ENCODE results near the gene ADAMTS17. TPM values are rescaled to one million over a fixed set of nuclear protein-coding genes. Genes with fewer than 3 reads are reported as not detected.

The ADAMTS17 gene
- total RNA-seq, 1 experiment from 2014 or later = 4.2 TPM

- Histone ChIP-seq H3K4me1 (ENCODE audit: control insufficient read depth in 1 of 2, insufficient read depth in 2 of 2, low read length in 2 of 2) (peaks cover 25 to 27% of the 10 kb centered on the region in 2 experiments), H3K27ac (ENCODE audit: low read depth, low read length) (no peak overlapping the region), H3K4me3 (replicated peaks in 1 of 2; ENCODE audit: low read depth in 1 of 2, low read length in 2 of 2) (no peak overlapping the region), H2AFZ (ENCODE audit: low read depth, low read length, poor library complexity, severe bottlenecking) (no peak overlapping the region), H3K4me2 (ENCODE audit: low read length) (no peak overlapping the region), H3K9me3 (ENCODE audit: control insufficient read depth in 1 of 2, insufficient read depth in 1 of 2, low read depth in 1 of 2, low read length in 2 of 2) (no peaks in the 10 kb centered on the region), H3K9ac (ENCODE audit: low read length) (no peak overlapping the region), H3K27me3 (ENCODE audit: insufficient read depth, low read length) (no peaks in the 10 kb centered on the region), H3K36me3 (ENCODE audit: control insufficient read depth in 1 of 2, insufficient read depth in 2 of 2, low read length in 2 of 2) (no peaks in the 10 kb centered on the region), H4K20me1 (ENCODE audit: insufficient read depth) (no peaks in the 10 kb centered on the region), H3K9me2 (ENCODE audit: insufficient read depth) (no peaks in the 10 kb centered on the region), H3K79me2 (ENCODE audit: insufficient read depth, low read length) (no peaks in the 10 kb centered on the region)
- ChIA-PET POLR2A (no interaction called here), CTCF (no interaction called here), RAD21 (ENCODE audit: low non-redundant PET in 1 of 2, low total read pairs in 2 of 2, uncharacterized antibody in 2 of 2, unreplicated experiment in 2 of 2) (no interaction called here)
- ATAC-seq (no peak), DNase-seq (ENCODE audit: low read depth, low spot score) (no peak)
- BruUV-seq (replicated peaks) = no TSS peak
- intact Hi-C loops (cut with micrococcal nuclease) = loop anchor here (5.0 kb wide), 1 partner anchor 296 kb away; no protein-coding TSS in a partner anchor
- TF ChIP-seq YY1 (IDR thresholded peaks at IDR 0.05; ENCODE audit: extremely low read depth, insufficient replicate concordance, low read depth, low read length) (no peak), FOSL1 (IDR thresholded peaks at IDR 0.05; ENCODE audit: low read depth) (no peak)
- TF ChIP-seq, protein P1, sequence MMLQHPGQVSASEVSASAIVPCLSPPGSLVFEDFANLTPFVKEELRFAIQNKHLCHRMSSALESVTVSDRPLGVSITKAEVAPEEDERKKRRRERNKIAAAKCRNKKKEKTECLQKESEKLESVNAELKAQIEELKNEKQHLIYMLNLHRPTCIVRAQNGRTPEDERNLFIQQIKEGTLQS (IDR thresholded peaks at IDR 0.05) = no peak
- TF ChIP-seq, protein P2, sequence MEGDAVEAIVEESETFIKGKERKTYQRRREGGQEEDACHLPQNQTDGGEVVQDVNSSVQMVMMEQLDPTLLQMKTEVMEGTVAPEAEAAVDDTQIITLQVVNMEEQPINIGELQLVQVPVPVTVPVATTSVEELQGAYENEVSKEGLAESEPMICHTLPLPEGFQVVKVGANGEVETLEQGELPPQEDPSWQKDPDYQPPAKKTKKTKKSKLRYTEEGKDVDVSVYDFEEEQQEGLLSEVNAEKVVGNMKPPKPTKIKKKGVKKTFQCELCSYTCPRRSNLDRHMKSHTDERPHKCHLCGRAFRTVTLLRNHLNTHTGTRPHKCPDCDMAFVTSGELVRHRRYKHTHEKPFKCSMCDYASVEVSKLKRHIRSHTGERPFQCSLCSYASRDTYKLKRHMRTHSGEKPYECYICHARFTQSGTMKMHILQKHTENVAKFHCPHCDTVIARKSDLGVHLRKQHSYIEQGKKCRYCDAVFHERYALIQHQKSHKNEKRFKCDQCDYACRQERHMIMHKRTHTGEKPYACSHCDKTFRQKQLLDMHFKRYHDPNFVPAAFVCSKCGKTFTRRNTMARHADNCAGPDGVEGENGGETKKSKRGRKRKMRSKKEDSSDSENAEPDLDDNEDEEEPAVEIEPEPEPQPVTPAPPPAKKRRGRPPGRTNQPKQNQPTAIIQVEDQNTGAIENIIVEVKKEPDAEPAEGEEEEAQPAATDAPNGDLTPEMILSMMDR (IDR thresholded peaks at IDR 0.05 in 2 of 3, conservative IDR thresholded peaks at IDR 0.05 in 1 of 3; ENCODE audit: borderline replicate concordance in 1 of 3, insufficient read depth in 1 of 3, low read depth in 2 of 3, low read length in 2 of 3) = no peak
Observed at GRCh38 chr15:100041127-100041828, 300.5 kb downstream of the ADAMTS17 start.

DNA sequence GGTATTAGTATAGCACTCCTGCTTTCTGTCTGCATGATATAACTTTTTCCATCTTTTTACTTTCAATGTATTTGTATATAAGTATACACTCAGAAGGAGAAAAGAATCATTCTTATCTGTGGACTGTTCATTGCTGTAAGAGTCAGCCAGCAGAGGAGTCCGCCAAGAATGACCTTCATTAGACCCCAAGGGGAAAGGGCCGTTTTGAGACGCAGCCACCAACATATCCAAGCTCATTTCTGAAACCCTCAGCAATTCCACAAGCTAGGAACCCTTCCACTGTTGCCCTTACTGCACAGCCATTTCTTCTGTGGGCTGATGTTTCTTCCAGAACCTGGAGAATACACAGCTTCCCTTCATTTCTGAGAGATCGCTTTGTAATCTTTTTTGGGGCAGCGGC is 301.8 kb downstream of the ADAMTS17 start:
- ChIA-PET POLR2A (no interaction called here), RAD21 (ENCODE audit: low non-redundant PET in 1 of 2, low total read pairs in 2 of 2, uncharacterized antibody in 2 of 2, unreplicated experiment in 2 of 2) (no interaction called here), CTCF (no interaction called here)
- H2AFZ ChIP-seq (ENCODE audit: low read depth, low read length, poor library complexity, severe bottlenecking) = no peak overlapping the region
- H4K20me1 ChIP-seq (ENCODE audit: insufficient read depth) = no peaks in the 10 kb centered on the region
- H3K79me2 ChIP-seq (ENCODE audit: insufficient read depth, low read length) = no peaks in the 10 kb centered on the region
- H3K9me3 ChIP-seq (ENCODE audit: control insufficient read depth in 1 of 2, insufficient read depth in 1 of 2, low read depth in 1 of 2, low read length in 2 of 2) = no peaks in the 10 kb centered on the region
- DNase-seq (ENCODE audit: low read depth, low spot score) = no peak
- H3K4me1 ChIP-seq (ENCODE audit: control insufficient read depth in 1 of 2, insufficient read depth in 2 of 2, low read length in 2 of 2) = peaks cover 25 to 27% of the 10 kb centered on the region in 2 experiments
- H3K27me3 ChIP-seq (ENCODE audit: insufficient read depth, low read length) = no peaks in the 10 kb centered on the region
- H3K9me2 ChIP-seq (ENCODE audit: insufficient read depth) = no peaks in the 10 kb centered on the region
- no peak overlapping the region for H3K4me3 ChIP-seq (replicated peaks in 1 of 2; ENCODE audit: low read depth in 1 of 2, low read length in 2 of 2)
- H3K4me2 ChIP-seq (ENCODE audit: low read length) = no peak overlapping the region
- ATAC-seq = no peak
- H3K27ac ChIP-seq (ENCODE audit: low read depth, low read length) = no peak overlapping the region
- no TSS peak for BruUV-seq (replicated peaks)
- H3K9ac ChIP-seq (ENCODE audit: low read length) = no peak overlapping the region
- intact Hi-C loops (cut with micrococcal nuclease) = loop anchor here (5.0 kb wide), 1 partner anchor 297 kb away; no protein-coding TSS in a partner anchor
- no peaks in the 10 kb centered on the region for H3K36me3 ChIP-seq (ENCODE audit: control insufficient read depth in 1 of 2, insufficient read depth in 2 of 2, low read length in 2 of 2)
- TF ChIP-seq SP1 (IDR thresholded peaks at IDR 0.05; ENCODE audit: low read depth) (no peak), CEBPB (IDR thresholded peaks at IDR 0.05; ENCODE audit: low read depth) (no peak), JUND (IDR thresholded peaks at IDR 0.05) (no peak), TCF7L2 (IDR thresholded peaks at IDR 0.05; ENCODE audit: borderline replicate concordance, extremely low read depth, insufficient read depth, insufficient read length) (no peak), ELF1 (IDR thresholded peaks at IDR 0.05; ENCODE audit: borderline replicate concordance, low read depth) (no peak), ZNF274 (IDR thresholded peaks at IDR 0.05; ENCODE audit: low read depth, low read length) (no peak), FOSL1 (IDR thresholded peaks at IDR 0.05; ENCODE audit: low read depth) (no peak), POLR2AphosphoS5 (IDR thresholded peaks at IDR 0.05; ENCODE audit: low read depth, low read length) (no peak), ZBTB33 (IDR thresholded peaks at IDR 0.05; ENCODE audit: extremely low read depth, insufficient replicate concordance, low read length) (no peak), MAX (IDR thresholded peaks at IDR 0.05) (no peak), POLR2A (IDR thresholded peaks at IDR 0.05; ENCODE audit: borderline replicate concordance, extremely low read depth, insufficient read depth, insufficient read length) (no peak), RAD21 (IDR thresholded peaks at IDR 0.05; ENCODE audit: low read depth) (no peak), SRF (IDR thresholded peaks at IDR 0.05; ENCODE audit: low read depth) (no peak)

Data from HCT116 (cell line).